HG02884 (cell line): Measurements from ENCODE around the gene CLIC3.
"Not testable (repeated sequence)": the region's sequence is repeated elsewhere in the genome, so short reads cannot be mapped to it uniquely, and the experiment has no call there.

Experiments
- ATAC-seq: cut with Tn5 transposase; IDR thresholded peaks from one replicate; pipeline ENCODE4 v1.9.1; 2021; ENCODE audit warnings: mild to moderate bottlenecking, moderate library complexity; ENCODE audit not compliant: unreplicated experiment

The CLIC3 gene

GRCh38 chr9:137006116-137007003, 10.0 kb upstream of the CLIC3 start:
- ATAC-seq: no peak

GRCh38 chr9:137004285-137004684, 7.9 kb upstream of the CLIC3 start:
- not testable (repeated sequence) for ATAC-seq

- ATAC-seq: no peak
Measured at GRCh38 chr9:137002646-137003041, 6.3 kb upstream of the CLIC3 start.

- no peak for ATAC-seq
Measured at GRCh38 chr9:137001857-137002645, 5.7 kb upstream of the CLIC3 start.

- peak; percentile 71 for ATAC-seq
Measured at GRCh38 chr9:137000177-137000930, 4.0 kb upstream of the CLIC3 start.

GRCh38 chr9:136997830-136998234, 1.5 kb upstream of the CLIC3 start:
- no peak for ATAC-seq

GRCh38 chr9:136997371-136997770, 1.0 kb upstream of the CLIC3 start:
- ATAC-seq: no peak

GRCh38 chr9:136995772-136996311, 526 bp downstream of the CLIC3 start:
- ATAC-seq: no peak

- ATAC-seq: no peak
Measured at GRCh38 chr9:136995362-136995761, 1.0 kb downstream of the CLIC3 start.

- ATAC-seq: no peak
Measured at GRCh38 chr9:136994888-136995230, 1.5 kb downstream of the CLIC3 start.

- ATAC-seq: no peak
Measured at GRCh38 chr9:136994180-136994887, 2.0 kb downstream of the CLIC3 start.

- no peak for ATAC-seq
Measured at GRCh38 chr9:136992819-136993369, 3.5 kb downstream of the CLIC3 start.

- ATAC-seq: peak; percentile 65
Measured at GRCh38 chr9:136991993-136992818, 4.2 kb downstream of the CLIC3 start, which contains the start of gene PAXX. PAXX (plus strand) TSS chr9:136992422; CDS start chr9:136992444, 22 bp downstream.

GRCh38 chr9:136990242-136990911, 6.0 kb downstream of the CLIC3 start:
- no peak for ATAC-seq

- ATAC-seq: no peak
Measured at GRCh38 chr9:136988872-136989271, 7.5 kb downstream of the CLIC3 start.

- no peak for ATAC-seq
Measured at GRCh38 chr9:136985853-136986252, 10.5 kb downstream of the CLIC3 start.

- ATAC-seq: no peak
Measured at GRCh38 chr9:136985027-136985602, 11.3 kb downstream of the CLIC3 start.

- no peak for ATAC-seq
Measured at GRCh38 chr9:136984464-136985026, 11.8 kb downstream of the CLIC3 start.
